K562 treated with DMSO at 1 percent for 4 hours (cell line): ENCODE measurements around the gene RRAGB. TPM values are rescaled to one million over a fixed set of nuclear protein-coding genes. Genes with fewer than 3 reads are reported as not detected.

Experiments
- total RNA-seq: library from RNA; unstranded; fragments of 300-600 nt; gene quantifications from 2 replicates; pipeline ENCODE4 v1.2.3, GENCODE V29; 2022; ENCODE audit not compliant: insufficient read depth

RRAGB gene, protein sequence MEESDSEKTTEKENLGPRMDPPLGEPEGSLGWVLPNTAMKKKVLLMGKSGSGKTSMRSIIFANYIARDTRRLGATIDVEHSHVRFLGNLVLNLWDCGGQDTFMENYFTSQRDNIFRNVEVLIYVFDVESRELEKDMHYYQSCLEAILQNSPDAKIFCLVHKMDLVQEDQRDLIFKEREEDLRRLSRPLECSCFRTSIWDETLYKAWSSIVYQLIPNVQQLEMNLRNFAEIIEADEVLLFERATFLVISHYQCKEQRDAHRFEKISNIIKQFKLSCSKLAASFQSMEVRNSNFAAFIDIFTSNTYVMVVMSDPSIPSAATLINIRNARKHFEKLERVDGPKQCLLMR
- 2.9 and 5.6 TPM in 2 replicates for total RNA-seq

DNA sequence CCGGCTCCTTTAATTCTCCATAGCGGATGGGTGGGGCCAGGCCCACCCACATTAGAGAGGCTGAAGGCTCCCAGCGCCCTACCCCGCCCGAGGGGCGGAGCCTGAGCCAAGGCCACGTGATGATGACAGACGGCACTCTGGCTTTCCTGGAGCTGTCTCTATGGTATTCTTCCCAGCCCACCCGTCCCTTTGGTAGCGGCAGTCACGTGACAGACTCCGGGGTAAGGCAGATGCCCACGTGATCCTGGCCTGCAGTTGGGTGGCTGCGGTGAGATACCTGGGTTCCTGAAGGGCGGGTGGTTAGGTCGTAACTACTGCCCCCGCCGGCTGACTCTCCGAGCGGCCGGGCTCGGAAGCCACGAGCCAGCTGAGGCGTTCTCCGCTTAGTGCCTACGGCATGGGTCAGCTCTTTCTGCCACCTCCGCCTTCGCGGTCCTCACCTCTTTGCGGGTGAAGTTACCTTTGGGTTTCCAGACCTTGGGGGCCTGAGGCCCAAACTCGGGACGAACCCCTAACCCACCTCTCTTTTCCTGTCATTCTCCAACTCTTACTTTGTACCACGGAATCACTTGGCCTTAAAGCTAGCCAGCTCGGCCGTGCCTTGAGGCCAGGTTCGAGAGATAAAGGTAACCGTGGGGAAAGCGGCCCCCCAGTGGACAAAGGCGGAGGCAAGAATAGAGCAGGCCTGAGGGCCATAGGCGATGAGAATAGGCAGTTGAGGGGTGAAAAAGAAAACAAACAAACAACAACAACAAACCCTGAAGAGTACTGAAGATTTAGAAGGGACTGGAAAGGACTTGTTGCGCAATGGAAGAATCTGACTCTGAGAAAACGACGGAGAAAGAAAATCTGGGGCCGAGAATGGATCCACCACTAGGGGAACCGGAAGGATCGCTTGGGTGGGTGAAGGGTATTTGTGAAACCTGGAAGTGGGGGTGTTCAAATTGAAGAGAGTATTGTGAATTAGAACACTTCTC lies at the start of gene RRAGB:
RRAGB (plus strand) TSS at position 229 of the 977 bp plus-strand sequence; CDS start at position 808, 579 bp downstream.

Other genes with a start within 250 kb of the RRAGB start
- gene USP51, start 227.9 kb upstream of the RRAGB start, total RNA-seq: 0.26 and 0.76 TPM in 2 replicates
- gene FOXR2, start 94.3 kb upstream of the RRAGB start, total RNA-seq: not detected in 2 replicates